ENCODE data around the gene RFX4. TPM values are rescaled to one million over a fixed set of nuclear protein-coding genes. Genes with fewer than 3 reads are reported as not detected.

RFX4 gene
- total RNA-seq, 1 experiment from 2014 or later, result not detected

GRCh38 chr12:106625976-106626375 is 43.2 kb downstream of the RFX4 start:
- no TSS peak for BruUV-seq (replicated peaks)
- no peaks in the 10 kb centered on the region for H3K27me3 ChIP-seq (ENCODE audit: insufficient read depth, low read length)
- no peak overlapping the region for H2AFZ ChIP-seq (ENCODE audit: low read depth, low read length, poor library complexity, severe bottlenecking)
- H4K20me1 ChIP-seq (ENCODE audit: insufficient read depth), result no peaks in the 10 kb centered on the region
- intact Hi-C loops (cut with micrococcal nuclease), result no loop called here
- H3K79me2 ChIP-seq (ENCODE audit: insufficient read depth, low read length), result no peaks in the 10 kb centered on the region
- ChIA-PET CTCF (no interaction called here), POLR2A (no interaction called here), RAD21 (ENCODE audit: low non-redundant PET in 1 of 2, low total read pairs in 2 of 2, uncharacterized antibody in 2 of 2, unreplicated experiment in 2 of 2) (no interaction called here)
- no peaks in the 10 kb centered on the region for H3K9me2 ChIP-seq (ENCODE audit: insufficient read depth)
- TF ChIP-seq SRF (IDR thresholded peaks at IDR 0.05; ENCODE audit: low read depth) (no peak), ZBTB33 (IDR thresholded peaks at IDR 0.05; ENCODE audit: extremely low read depth, insufficient replicate concordance, low read length) (no peak), EGR1 (IDR thresholded peaks at IDR 0.05; ENCODE audit: low read depth) (no peak), CEBPB (IDR thresholded peaks at IDR 0.05; ENCODE audit: low read depth) (no peak), ZFX (IDR thresholded peaks at IDR 0.05) (no peak), ZNF274 (IDR thresholded peaks at IDR 0.05; ENCODE audit: low read depth, low read length) (no peak), ATF3 (IDR thresholded peaks at IDR 0.05) (no peak), EZH2phosphoT487 (IDR thresholded peaks at IDR 0.05; ENCODE audit: borderline replicate concordance) (no peak), CBX3 (IDR thresholded peaks at IDR 0.05; ENCODE audit: low read depth) (no peak), EZH2 (IDR thresholded peaks at IDR 0.05) (no peak), POLR2A (IDR thresholded peaks at IDR 0.05; ENCODE audit: borderline replicate concordance, extremely low read depth, insufficient read depth, insufficient read length) (no peak), POLR2AphosphoS5 (IDR thresholded peaks at IDR 0.05; ENCODE audit: low read depth, low read length) (no peak), JUND (IDR thresholded peaks at IDR 0.05) (no peak), TCF7L2 (IDR thresholded peaks at IDR 0.05; ENCODE audit: borderline replicate concordance, extremely low read depth, insufficient read depth, insufficient read length) (no peak), CTCF (IDR thresholded peaks at IDR 0.05 in 2 of 3, conservative IDR thresholded peaks at IDR 0.05 in 1 of 3; ENCODE audit: borderline replicate concordance in 1 of 3, insufficient read depth in 1 of 3, low read depth in 2 of 3, low read length in 2 of 3) (no peak), FOSL1 (IDR thresholded peaks at IDR 0.05; ENCODE audit: low read depth) (no peak), YY1 (IDR thresholded peaks at IDR 0.05; ENCODE audit: extremely low read depth, insufficient replicate concordance, low read depth, low read length) (no peak), ELF1 (IDR thresholded peaks at IDR 0.05; ENCODE audit: borderline replicate concordance, low read depth) (no peak), REST (IDR thresholded peaks at IDR 0.05; ENCODE audit: low read depth) (no peak)
- H3K9me3 ChIP-seq (ENCODE audit: control insufficient read depth in 1 of 2, insufficient read depth in 1 of 2, low read depth in 1 of 2, low read length in 2 of 2), result no peaks in the 10 kb centered on the region
- no peak overlapping the region for H3K4me3 ChIP-seq (replicated peaks in 1 of 2; ENCODE audit: low read depth in 1 of 2, low read length in 2 of 2)
- H3K9ac ChIP-seq (ENCODE audit: low read length), result no peak overlapping the region
- H3K4me2 ChIP-seq (ENCODE audit: low read length), result no peak overlapping the region
- no peak for DNase-seq (ENCODE audit: low read depth, low spot score)
- H3K27ac ChIP-seq (ENCODE audit: low read depth, low read length), result no peak overlapping the region
- ATAC-seq, result no peak
- peaks cover 12% of the 10 kb centered on the region in 2 experiments; a peak in 3 of 4 replicates for H3K4me1 ChIP-seq (ENCODE audit: control insufficient read depth in 1 of 2, insufficient read depth in 2 of 2, low read length in 2 of 2)
- H3K36me3 ChIP-seq (ENCODE audit: control insufficient read depth in 1 of 2, insufficient read depth in 2 of 2, low read length in 2 of 2), result no peaks in the 10 kb centered on the region

Data from HCT116 (cell line).